ENCODE results near the gene ZFPM1. TPM values are rescaled to one million over a fixed set of nuclear protein-coding genes. Genes with fewer than 3 reads are reported as not detected.

ZFPM1 gene
- total RNA-seq, 1 experiment from 2014 or later, result 5.0 TPM

DNA sequence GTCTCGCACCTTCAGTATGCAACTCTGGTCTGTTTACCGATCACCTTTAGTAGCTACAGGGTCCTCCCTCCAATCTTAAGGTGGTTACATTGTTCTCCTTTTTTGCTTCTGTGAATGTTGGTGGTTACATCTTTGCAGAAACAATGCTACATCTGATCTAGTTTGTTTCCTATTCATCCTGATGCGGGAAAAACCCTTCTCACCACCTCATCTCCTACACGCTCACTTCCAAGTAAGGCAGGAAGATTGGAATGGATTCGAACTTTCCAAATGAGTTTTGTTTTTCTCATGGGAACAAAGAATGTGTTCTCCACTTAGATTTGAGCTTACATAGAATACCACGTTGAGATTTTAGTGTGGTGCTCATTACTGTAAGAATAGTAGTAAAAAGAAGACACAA lies 131.6 kb downstream of the ZFPM1 start:
- ChIA-PET CTCF (no interaction called here), POLR2A (interaction anchor here (2.8 kb wide), 1 partner anchor 13 kb away, joined by 9 read pairs; no protein-coding TSS in a partner anchor)
- intact Hi-C loops (cut with micrococcal nuclease), result no loop called here
- H3K27me3 Mint-ChIP-seq (ENCODE audit: insufficient read depth, unreplicated experiment), result no peaks in the 10 kb centered on the region
- H3K36me3 Mint-ChIP-seq (ENCODE audit: insufficient read depth, unreplicated experiment), result peaks cover 42% of the 10 kb centered on the region
- no TSS peak for BruUV-seq (replicated peaks)
- H3K9me3 Mint-ChIP-seq (ENCODE audit: unreplicated experiment), result no peaks in the 10 kb centered on the region
- H3K27ac Mint-ChIP-seq (ENCODE audit: low read depth, unreplicated experiment), result no peak overlapping the region
- H3K4me1 Mint-ChIP-seq (ENCODE audit: insufficient read depth, unreplicated experiment), result peaks cover 6% of the 10 kb centered on the region
- TF ChIP-seq, protein P1, sequence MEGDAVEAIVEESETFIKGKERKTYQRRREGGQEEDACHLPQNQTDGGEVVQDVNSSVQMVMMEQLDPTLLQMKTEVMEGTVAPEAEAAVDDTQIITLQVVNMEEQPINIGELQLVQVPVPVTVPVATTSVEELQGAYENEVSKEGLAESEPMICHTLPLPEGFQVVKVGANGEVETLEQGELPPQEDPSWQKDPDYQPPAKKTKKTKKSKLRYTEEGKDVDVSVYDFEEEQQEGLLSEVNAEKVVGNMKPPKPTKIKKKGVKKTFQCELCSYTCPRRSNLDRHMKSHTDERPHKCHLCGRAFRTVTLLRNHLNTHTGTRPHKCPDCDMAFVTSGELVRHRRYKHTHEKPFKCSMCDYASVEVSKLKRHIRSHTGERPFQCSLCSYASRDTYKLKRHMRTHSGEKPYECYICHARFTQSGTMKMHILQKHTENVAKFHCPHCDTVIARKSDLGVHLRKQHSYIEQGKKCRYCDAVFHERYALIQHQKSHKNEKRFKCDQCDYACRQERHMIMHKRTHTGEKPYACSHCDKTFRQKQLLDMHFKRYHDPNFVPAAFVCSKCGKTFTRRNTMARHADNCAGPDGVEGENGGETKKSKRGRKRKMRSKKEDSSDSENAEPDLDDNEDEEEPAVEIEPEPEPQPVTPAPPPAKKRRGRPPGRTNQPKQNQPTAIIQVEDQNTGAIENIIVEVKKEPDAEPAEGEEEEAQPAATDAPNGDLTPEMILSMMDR (IDR thresholded peaks at IDR 0.05; ENCODE audit: unreplicated experiment), result no peak
- no peak overlapping the region for H3K4me3 Mint-ChIP-seq (ENCODE audit: unreplicated experiment)
- DNase-seq (ENCODE audit: unreplicated experiment), result no peak

DNA sequence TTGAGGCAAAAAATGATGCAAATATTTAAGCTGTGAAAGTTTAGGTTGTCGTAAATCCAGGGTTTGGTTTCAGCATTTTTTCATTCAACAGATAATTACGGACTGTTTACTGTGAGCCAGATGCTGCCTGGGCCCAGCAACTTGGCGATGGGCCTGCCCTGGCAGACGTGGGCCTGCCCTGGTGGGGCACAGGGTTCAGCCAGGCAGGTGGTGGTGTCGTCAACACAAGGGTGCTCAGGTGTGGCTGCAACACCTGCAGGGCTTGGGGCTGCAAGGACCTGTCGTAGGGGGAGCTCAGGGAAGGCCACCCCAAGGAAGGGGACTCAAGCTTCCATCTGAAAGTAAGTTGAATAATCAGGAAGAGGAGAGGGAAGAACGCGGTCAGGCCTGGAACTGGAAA lies 132.2 kb downstream of the ZFPM1 start:
- DNase-seq (ENCODE audit: unreplicated experiment), result no peak
- Mint-ChIP-seq H3K27ac (ENCODE audit: low read depth, unreplicated experiment) (peak overlapping the region; percentile 35), H3K27me3 (ENCODE audit: insufficient read depth, unreplicated experiment) (no peaks in the 10 kb centered on the region), H3K9me3 (ENCODE audit: unreplicated experiment) (no peaks in the 10 kb centered on the region), H3K4me3 (ENCODE audit: unreplicated experiment) (no peak overlapping the region), H3K4me1 (ENCODE audit: insufficient read depth, unreplicated experiment) (peaks cover 6% of the 10 kb centered on the region), H3K36me3 (ENCODE audit: insufficient read depth, unreplicated experiment) (peaks cover 46% of the 10 kb centered on the region)
- TF ChIP-seq, protein P1 (IDR thresholded peaks at IDR 0.05; ENCODE audit: unreplicated experiment), result no peak
- POLR2A ChIA-PET, result interaction anchor here (0.6 to 2.8 kb wide), 2 partner anchors 14 to 90 kb away, joined by 3 to 9 read pairs; no protein-coding TSS in a partner anchor
- BruUV-seq (replicated peaks), result no TSS peak
- intact Hi-C loops (cut with micrococcal nuclease), result no loop called here
- CTCF ChIA-PET, result interaction anchor here (0.6 kb wide), 2 partner anchors 32 to 151 kb away, joined by 3 read pairs; no protein-coding TSS in a partner anchor

- no peaks in the 10 kb centered on the region for H3K9me3 Mint-ChIP-seq (ENCODE audit: unreplicated experiment)
- intact Hi-C loops (cut with micrococcal nuclease), result no loop called here
- peaks cover 46% of the 10 kb centered on the region for H3K36me3 Mint-ChIP-seq (ENCODE audit: insufficient read depth, unreplicated experiment)
- H3K27me3 Mint-ChIP-seq (ENCODE audit: insufficient read depth, unreplicated experiment), result no peaks in the 10 kb centered on the region
- ChIA-PET POLR2A (interaction anchor here (0.6 to 2.8 kb wide), 2 partner anchors 15 to 89 kb away, joined by 3 to 9 read pairs; no protein-coding TSS in a partner anchor), CTCF (interaction anchor here (0.6 kb wide), 1 partner anchor 31 kb away, joined by 3 read pairs; no protein-coding TSS in a partner anchor)
- no TSS peak for BruUV-seq (replicated peaks)
- TF ChIP-seq, protein P1 (IDR thresholded peaks at IDR 0.05; ENCODE audit: unreplicated experiment), result no peak
- H3K4me3 Mint-ChIP-seq (ENCODE audit: unreplicated experiment), result no peak overlapping the region
- H3K4me1 Mint-ChIP-seq (ENCODE audit: insufficient read depth, unreplicated experiment), result peaks cover 6% of the 10 kb centered on the region
- H3K27ac Mint-ChIP-seq (ENCODE audit: low read depth, unreplicated experiment), result peak overlapping the region; percentile 35
- no peak for DNase-seq (ENCODE audit: unreplicated experiment)
Measured at GRCh38 chr16:88585927-88586581, 133.0 kb downstream of the ZFPM1 start.

Small RNA genes lying within 50 kb of the gene (microRNA-seq; reads per million reads assigned to microRNA genes)
- not detected for gene MIR5189

Other genes with a start within 250 kb of the ZFPM1 start
- not detected in 2 replicates for gene ZNF469, start 70.3 kb upstream of the ZFPM1 start, total RNA-seq (2022)
- gene ZC3H18, start 117.1 kb downstream of the ZFPM1 start, total RNA-seq (2022), result 34.4 and 40.5 TPM in 2 replicates
- not detected in 2 replicates for gene IL17C, start 185.3 kb downstream of the ZFPM1 start, total RNA-seq (2022)
- gene CYBA, start 197.8 kb downstream of the ZFPM1 start, total RNA-seq (2022), result 0.54 and 0.84 TPM in 2 replicates
- 30.3 and 32.4 TPM in 2 replicates for gene MVD, start 209.8 kb downstream of the ZFPM1 start, total RNA-seq (2022)
- not detected in 2 replicates for gene SNAI3, start 233.2 kb downstream of the ZFPM1 start, total RNA-seq (2022)